ENCODE results near the gene SULT1B1.

The SULT1B1 gene

GRCh38 chr4:69684804-69685203 is 75.6 kb downstream of the SULT1B1 start:
- no peak for DNase-seq

Data from activated T-cell treated with anti-CD3 and anti-CD28 coated beads for 4 hours (primary cell).